Measurements from ENCODE around the gene VANGL1. TPM values are rescaled to one million over a fixed set of nuclear protein-coding genes. Genes with fewer than 3 reads are reported as not detected.

Gene VANGL1
- total RNA-seq, 1 donor from 2014 or later, result 9.5 TPM

- DNase-seq (ENCODE audit: low spot score), result no peak
- Mint-ChIP-seq H3K4me1 (ENCODE audit: low read depth) (peaks cover 12% of the 10 kb centered on the region), H3K4me3 (ENCODE audit: low read depth) (no peak overlapping the region), H3K36me3 (ENCODE audit: low read depth) (peaks cover 21% of the 10 kb centered on the region), H3K27ac (no peak overlapping the region), H3K27me3 (ENCODE audit: low read depth) (peaks cover 2% of the 10 kb centered on the region), H3K9me3 (no peaks in the 10 kb centered on the region)
- intact Hi-C loops (cut with micrococcal nuclease), result loop anchor here (2.0 to 10.0 kb wide), 2 partner anchors 63 to 857 kb away; no protein-coding TSS in a partner anchor
Observed at GRCh38 chr1:115647919-115648650, 6.3 kb downstream of the VANGL1 start.

- Mint-ChIP-seq H3K4me3 (ENCODE audit: low read depth) (no peak overlapping the region), H3K4me1 (ENCODE audit: low read depth) (peaks cover 12% of the 10 kb centered on the region), H3K9me3 (no peaks in the 10 kb centered on the region), H3K27ac (no peak overlapping the region), H3K27me3 (ENCODE audit: low read depth) (peaks cover 2% of the 10 kb centered on the region), H3K36me3 (ENCODE audit: low read depth) (peaks cover 28% of the 10 kb centered on the region)
- peak; percentile 24 for DNase-seq (ENCODE audit: low spot score)
- intact Hi-C loops (cut with micrococcal nuclease), result loop anchor here (2.0 to 10.0 kb wide), 2 partner anchors 62 to 856 kb away; no protein-coding TSS in a partner anchor
Observed at GRCh38 chr1:115648717-115649691, 7.2 kb downstream of the VANGL1 start.

GRCh38 chr1:115649964-115650363 is 8.2 kb downstream of the VANGL1 start:
- intact Hi-C loops (cut with micrococcal nuclease), result loop anchor here (2.0 to 10.0 kb wide), 2 partner anchors 61 to 855 kb away; no protein-coding TSS in a partner anchor
- Mint-ChIP-seq H3K27ac (no peak overlapping the region), H3K27me3 (ENCODE audit: low read depth) (no peaks in the 10 kb centered on the region)

GRCh38 chr1:115650961-115651360 is 9.2 kb downstream of the VANGL1 start:
- no peak for DNase-seq (ENCODE audit: low spot score)
- intact Hi-C loops (cut with micrococcal nuclease), result no loop called here
- Mint-ChIP-seq H3K4me3 (ENCODE audit: low read depth) (no peak overlapping the region), H3K36me3 (ENCODE audit: low read depth) (peaks cover 29% of the 10 kb centered on the region), H3K27me3 (ENCODE audit: low read depth) (no peaks in the 10 kb centered on the region), H3K4me1 (ENCODE audit: low read depth) (peaks cover 22% of the 10 kb centered on the region), H3K27ac (no peak overlapping the region), H3K9me3 (no peaks in the 10 kb centered on the region)

More at GRCh38 chr1:115649964-115650363, 8.2 kb downstream of the VANGL1 start:
- H3K9me3 Mint-ChIP-seq, result no peaks in the 10 kb centered on the region
- no peak for DNase-seq (ENCODE audit: low spot score)
- H3K4me1 Mint-ChIP-seq (ENCODE audit: low read depth), result peaks cover 14% of the 10 kb centered on the region
- H3K36me3 Mint-ChIP-seq (ENCODE audit: low read depth), result peaks cover 27% of the 10 kb centered on the region
- no peak overlapping the region for H3K4me3 Mint-ChIP-seq (ENCODE audit: low read depth)

- H3K4me3 Mint-ChIP-seq (ENCODE audit: low read depth), result no peak overlapping the region
- H3K4me1 Mint-ChIP-seq (ENCODE audit: low read depth), result peaks cover 26% of the 10 kb centered on the region
- DNase-seq (ENCODE audit: low spot score), result no peak
- intact Hi-C loops (cut with micrococcal nuclease), result no loop called here
- no peaks in the 10 kb centered on the region for H3K27me3 Mint-ChIP-seq (ENCODE audit: low read depth)
- peaks cover 29% of the 10 kb centered on the region for H3K36me3 Mint-ChIP-seq (ENCODE audit: low read depth)
- no peaks in the 10 kb centered on the region for H3K9me3 Mint-ChIP-seq
- H3K27ac Mint-ChIP-seq, result no peak overlapping the region
Observed at GRCh38 chr1:115651391-115651790, 9.6 kb downstream of the VANGL1 start.

- intact Hi-C loops (cut with micrococcal nuclease), result no loop called here
- Mint-ChIP-seq H3K4me3 (ENCODE audit: low read depth) (no peak overlapping the region), H3K36me3 (ENCODE audit: low read depth) (peaks cover 32% of the 10 kb centered on the region)
Observed at GRCh38 chr1:115652236-115652788, 10.5 kb downstream of the VANGL1 start.

GRCh38 chr1:115654125-115654524 is 12.4 kb downstream of the VANGL1 start:
- Mint-ChIP-seq H3K4me1 (ENCODE audit: low read depth) (peaks cover 34% of the 10 kb centered on the region), H3K4me3 (ENCODE audit: low read depth) (no peak overlapping the region), H3K9me3 (no peaks in the 10 kb centered on the region), H3K36me3 (ENCODE audit: low read depth) (peaks cover 42% of the 10 kb centered on the region), H3K27ac (no peak overlapping the region), H3K27me3 (ENCODE audit: low read depth) (no peaks in the 10 kb centered on the region)
- intact Hi-C loops (cut with micrococcal nuclease), result no loop called here
- DNase-seq (ENCODE audit: low spot score), result no peak

More at GRCh38 chr1:115652236-115652788, 10.5 kb downstream of the VANGL1 start:
- no peak overlapping the region for H3K27ac Mint-ChIP-seq
- H3K4me1 Mint-ChIP-seq (ENCODE audit: low read depth), result peaks cover 33% of the 10 kb centered on the region
- H3K27me3 Mint-ChIP-seq (ENCODE audit: low read depth), result no peaks in the 10 kb centered on the region
- no peak for DNase-seq (ENCODE audit: low spot score)
- H3K9me3 Mint-ChIP-seq, result no peaks in the 10 kb centered on the region

- no peaks in the 10 kb centered on the region for H3K27me3 Mint-ChIP-seq (ENCODE audit: low read depth)
Observed at GRCh38 chr1:115654663-115655305, 13.0 kb downstream of the VANGL1 start.

GRCh38 chr1:115655306-115655663 is 13.5 kb downstream of the VANGL1 start:
- Mint-ChIP-seq H3K36me3 (ENCODE audit: low read depth) (peaks cover 44% of the 10 kb centered on the region), H3K27me3 (ENCODE audit: low read depth) (no peaks in the 10 kb centered on the region), H3K27ac (peak overlapping the region; percentile 80), H3K4me3 (ENCODE audit: low read depth) (no peak overlapping the region), H3K9me3 (no peaks in the 10 kb centered on the region), H3K4me1 (ENCODE audit: low read depth) (peaks cover 34% of the 10 kb centered on the region)
- intact Hi-C loops (cut with micrococcal nuclease), result no loop called here
- no peak for DNase-seq (ENCODE audit: low spot score)

More at GRCh38 chr1:115654663-115655305, 13.0 kb downstream of the VANGL1 start:
- Mint-ChIP-seq H3K4me3 (ENCODE audit: low read depth) (peak overlapping the region; percentile 20), H3K36me3 (ENCODE audit: low read depth) (peaks cover 42% of the 10 kb centered on the region), H3K9me3 (no peaks in the 10 kb centered on the region), H3K27ac (peak overlapping the region; percentile 80), H3K4me1 (ENCODE audit: low read depth) (peaks cover 34% of the 10 kb centered on the region)
- DNase-seq (ENCODE audit: low spot score), result no peak
- intact Hi-C loops (cut with micrococcal nuclease), result no loop called here

GRCh38 chr1:115655916-115656315 is 14.1 kb downstream of the VANGL1 start:
- H3K27ac Mint-ChIP-seq, result no peak overlapping the region
- no peaks in the 10 kb centered on the region for H3K27me3 Mint-ChIP-seq (ENCODE audit: low read depth)
- peaks cover 44% of the 10 kb centered on the region for H3K36me3 Mint-ChIP-seq (ENCODE audit: low read depth)
- peaks cover 34% of the 10 kb centered on the region for H3K4me1 Mint-ChIP-seq (ENCODE audit: low read depth)
- H3K9me3 Mint-ChIP-seq, result no peaks in the 10 kb centered on the region
- intact Hi-C loops (cut with micrococcal nuclease), result no loop called here
- H3K4me3 Mint-ChIP-seq (ENCODE audit: low read depth), result no peak overlapping the region
- no peak for DNase-seq (ENCODE audit: low spot score)

GRCh38 chr1:115656461-115657077 is 14.8 kb downstream of the VANGL1 start:
- Mint-ChIP-seq H3K9me3 (no peaks in the 10 kb centered on the region), H3K27ac (no peak overlapping the region), H3K4me1 (ENCODE audit: low read depth) (peaks cover 34% of the 10 kb centered on the region), H3K36me3 (ENCODE audit: low read depth) (peaks cover 44% of the 10 kb centered on the region), H3K4me3 (ENCODE audit: low read depth) (no peak overlapping the region), H3K27me3 (ENCODE audit: low read depth) (no peaks in the 10 kb centered on the region)
- intact Hi-C loops (cut with micrococcal nuclease), result no loop called here
- DNase-seq (ENCODE audit: low spot score), result no peak

- Mint-ChIP-seq H3K27me3 (ENCODE audit: low read depth) (no peaks in the 10 kb centered on the region), H3K4me1 (ENCODE audit: low read depth) (peaks cover 30% of the 10 kb centered on the region), H3K27ac (no peak overlapping the region), H3K36me3 (ENCODE audit: low read depth) (peaks cover 40% of the 10 kb centered on the region), H3K9me3 (no peaks in the 10 kb centered on the region), H3K4me3 (ENCODE audit: low read depth) (no peak overlapping the region)
- intact Hi-C loops (cut with micrococcal nuclease), result no loop called here
- DNase-seq (ENCODE audit: low spot score), result no peak
Observed at GRCh38 chr1:115658646-115659045, 16.9 kb downstream of the VANGL1 start.
